GM12875 (cell line): Measurements from ENCODE around the gene KRT23.

Experiments used
- H3K4me3 ChIP-seq: one replicate; pipeline ENCODE4 v1.5.1; 2011; ENCODE audit warnings: low read depth, low read length, control low read depth
- TF ChIP-seq, protein P1 (sequence below): IDR thresholded peaks from 2 replicates; pipeline ENCODE4 v1.5.1; 2011; ENCODE audit warnings: low read depth, mild to moderate bottlenecking, control low read depth, inconsistent platforms, low read length, moderate library complexity, borderline replicate concordance; ENCODE audit not compliant: insufficient read depth

The KRT23 gene

DNA sequence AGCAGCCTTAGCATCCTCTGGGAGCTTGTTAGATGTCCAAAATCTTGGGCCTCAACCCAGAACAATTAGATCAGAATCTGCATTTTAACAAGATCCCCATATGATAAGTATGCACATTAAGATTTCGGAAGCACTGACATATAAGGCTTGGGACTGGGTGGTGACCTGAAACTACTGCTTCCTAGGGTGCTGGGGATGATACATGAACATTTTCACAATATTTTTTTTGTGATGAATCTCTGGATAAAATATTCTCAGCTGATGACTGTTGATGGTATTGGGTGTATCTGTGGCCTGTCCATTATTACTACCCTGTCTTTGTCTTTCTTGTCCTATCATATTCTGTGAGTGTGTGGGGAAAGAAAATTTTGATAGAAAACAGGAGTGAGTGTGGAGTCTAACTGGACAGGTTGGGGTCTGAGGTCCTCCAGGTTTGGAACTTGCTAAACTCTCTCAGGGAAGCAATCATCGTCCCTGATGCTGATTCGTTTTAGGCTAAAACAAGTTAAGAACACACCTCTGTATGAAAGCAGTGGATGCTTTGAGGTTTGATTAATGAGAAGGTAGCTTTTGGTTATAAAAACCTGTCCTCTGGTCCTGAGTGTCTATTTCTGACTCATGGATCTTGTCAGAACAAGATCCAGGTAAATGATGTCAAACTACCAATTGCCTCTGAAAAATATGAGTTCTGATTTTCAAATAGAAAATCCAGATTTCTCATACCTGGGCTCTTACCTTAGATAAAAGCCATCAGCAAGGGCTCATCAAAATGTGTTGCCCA, 23.2 kb downstream of the KRT23 start:
- no peak overlapping the region for H3K4me3 ChIP-seq
- TF ChIP-seq, protein P1, sequence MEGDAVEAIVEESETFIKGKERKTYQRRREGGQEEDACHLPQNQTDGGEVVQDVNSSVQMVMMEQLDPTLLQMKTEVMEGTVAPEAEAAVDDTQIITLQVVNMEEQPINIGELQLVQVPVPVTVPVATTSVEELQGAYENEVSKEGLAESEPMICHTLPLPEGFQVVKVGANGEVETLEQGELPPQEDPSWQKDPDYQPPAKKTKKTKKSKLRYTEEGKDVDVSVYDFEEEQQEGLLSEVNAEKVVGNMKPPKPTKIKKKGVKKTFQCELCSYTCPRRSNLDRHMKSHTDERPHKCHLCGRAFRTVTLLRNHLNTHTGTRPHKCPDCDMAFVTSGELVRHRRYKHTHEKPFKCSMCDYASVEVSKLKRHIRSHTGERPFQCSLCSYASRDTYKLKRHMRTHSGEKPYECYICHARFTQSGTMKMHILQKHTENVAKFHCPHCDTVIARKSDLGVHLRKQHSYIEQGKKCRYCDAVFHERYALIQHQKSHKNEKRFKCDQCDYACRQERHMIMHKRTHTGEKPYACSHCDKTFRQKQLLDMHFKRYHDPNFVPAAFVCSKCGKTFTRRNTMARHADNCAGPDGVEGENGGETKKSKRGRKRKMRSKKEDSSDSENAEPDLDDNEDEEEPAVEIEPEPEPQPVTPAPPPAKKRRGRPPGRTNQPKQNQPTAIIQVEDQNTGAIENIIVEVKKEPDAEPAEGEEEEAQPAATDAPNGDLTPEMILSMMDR = no peak

DNA sequence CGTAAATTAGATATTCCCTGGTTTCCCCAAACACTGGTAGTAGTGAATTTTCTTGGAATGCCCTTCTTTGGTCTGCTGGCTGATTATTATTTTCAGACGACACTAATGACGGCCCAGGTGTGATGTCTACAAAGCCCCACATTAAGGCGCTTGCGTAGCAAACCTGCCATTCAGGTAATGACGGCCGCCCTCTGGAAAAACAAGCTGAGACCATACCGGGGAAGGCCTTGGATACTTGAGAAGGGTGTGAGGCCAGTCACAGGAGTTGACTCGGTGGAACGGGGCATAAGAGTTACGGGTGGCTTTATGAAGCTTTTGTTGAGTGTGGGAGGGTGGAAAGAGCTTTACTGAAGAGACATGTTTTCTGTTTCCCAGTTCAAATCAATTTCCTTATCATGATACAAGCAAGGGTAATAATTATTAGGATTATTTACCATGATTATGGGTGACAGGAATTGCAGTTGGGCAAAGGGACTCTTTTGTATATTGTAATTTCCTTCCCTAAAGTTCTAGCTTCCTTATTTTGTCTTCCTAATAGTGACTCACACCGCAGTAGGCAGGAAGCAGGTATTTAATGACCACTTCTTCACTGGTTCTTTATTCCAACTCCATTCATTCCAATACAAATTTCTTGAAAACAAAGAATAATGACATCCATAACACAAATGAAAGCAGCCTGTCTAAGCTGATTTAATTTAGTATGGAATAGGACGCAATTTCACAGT, 24.8 kb downstream of the KRT23 start:
- TF ChIP-seq, protein P1 = no peak

DNA sequence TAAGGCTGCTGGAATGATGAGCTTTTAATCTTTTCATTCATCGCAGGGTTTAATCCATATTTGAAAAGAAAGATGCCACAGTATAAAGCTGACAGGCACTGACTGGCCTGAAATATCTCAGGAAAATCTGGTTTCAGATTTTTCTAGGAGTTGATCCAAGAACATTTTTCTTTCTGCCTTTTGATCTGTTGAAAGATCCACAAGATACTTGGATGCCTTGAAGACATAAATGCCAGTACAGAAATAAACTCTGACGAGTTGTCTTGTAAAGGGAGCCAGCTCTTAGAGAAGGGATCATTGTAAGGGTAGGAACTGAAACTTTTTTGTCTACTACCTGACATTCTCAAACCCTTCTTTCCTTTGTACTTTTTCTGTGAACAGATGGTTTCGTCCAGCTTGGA, 27.0 kb downstream of the KRT23 start:
- TF ChIP-seq, protein P1 = no peak
- no peak overlapping the region for H3K4me3 ChIP-seq

More for the DNA sequence above, 24.8 kb downstream of the KRT23 start:
- no peak overlapping the region for H3K4me3 ChIP-seq

DNA sequence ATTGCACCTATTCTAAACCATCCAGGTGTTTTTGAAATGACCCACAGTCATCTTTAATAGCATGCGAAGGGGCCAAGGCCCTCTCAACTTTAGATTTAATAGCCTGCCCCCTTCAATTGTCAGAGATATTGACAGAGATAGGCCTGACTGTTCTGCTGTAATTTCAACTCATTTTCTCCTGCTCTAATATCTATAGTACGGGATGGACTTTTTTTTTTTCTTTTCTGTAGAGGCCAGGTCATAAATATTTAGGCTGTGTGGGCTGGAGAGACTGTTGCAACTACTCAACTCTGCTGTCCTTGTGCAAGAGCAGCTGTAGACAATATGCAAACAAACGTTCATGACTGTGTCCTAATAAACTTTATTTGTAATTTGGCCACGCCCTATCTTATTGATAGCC, 27.7 kb downstream of the KRT23 start:
- H3K4me3 ChIP-seq = no peak overlapping the region
- TF ChIP-seq, protein P1 = no peak

DNA sequence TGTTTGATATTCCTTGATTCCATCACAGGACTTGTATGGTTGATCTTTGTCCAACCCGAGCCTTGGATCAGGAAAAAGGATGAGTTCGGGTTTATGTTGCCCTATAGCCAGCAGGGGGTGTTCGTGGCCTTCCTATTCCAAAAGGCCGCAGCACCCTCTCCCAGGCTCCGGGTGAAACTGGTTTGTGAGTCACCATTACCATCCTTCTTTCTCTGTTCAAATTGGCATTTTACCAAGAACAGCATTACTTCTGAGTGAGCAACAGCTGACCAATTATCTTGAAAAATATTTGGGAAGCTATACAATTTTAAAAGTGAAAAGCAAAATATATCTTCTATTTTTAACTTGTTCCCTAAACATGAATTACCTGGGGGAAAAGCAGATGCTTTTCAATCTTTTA, 28.1 kb downstream of the KRT23 start:
- TF ChIP-seq, protein P1 = peak; percentile 68; the same call in 1 of the 2 replicates
- no peak overlapping the region for H3K4me3 ChIP-seq

DNA sequence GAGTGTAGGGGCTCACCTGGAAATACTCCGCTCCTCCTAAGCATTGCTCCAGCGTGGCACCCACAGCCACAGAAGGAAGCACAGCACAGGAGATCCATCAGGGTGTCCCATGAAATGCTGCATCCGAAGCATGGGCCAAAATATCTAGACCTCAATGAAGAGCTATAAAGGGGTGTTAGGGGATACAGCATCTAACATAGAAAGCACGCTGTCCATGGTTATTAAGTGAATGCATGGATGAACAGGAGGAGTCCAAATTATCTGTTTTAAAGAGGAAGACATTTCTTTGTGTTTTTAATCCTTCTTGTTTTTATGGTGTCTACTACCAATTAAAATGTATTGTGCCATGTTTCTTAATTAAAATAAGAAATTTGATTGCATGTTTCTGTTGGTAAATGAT, 30.8 kb downstream of the KRT23 start:
- TF ChIP-seq, protein P1 = no peak
- no peak overlapping the region for H3K4me3 ChIP-seq
